D721Med (cell line): ENCODE results near the gene HTRA3.

Experiments used
- DNase-seq: peaks from one replicate; pipeline ENCODE4 v3.0.0; 2011; ENCODE audit warnings: low spot score; ENCODE audit not compliant: insufficient read length
- FAIRE-seq: peaks from 2 replicates; lab custom pipeline; 2011; peaks lifted over from hg19 to GRCh38; lab: Jason Lieb, UNC
- TF ChIP-seq, protein P1 (sequence below): IDR thresholded peaks from 2 replicates; pipeline ENCODE4 v1.5.1; 2012; ENCODE audit warnings: mild to moderate bottlenecking, control low read depth; ENCODE audit not compliant: insufficient read depth; ENCODE audit errors: missing control alignments

HTRA3 gene

GRCh38 chr4:8353158-8353669 lies 83.7 kb downstream of the HTRA3 start:
- DNase-seq (no peak), FAIRE-seq (no peak)
- TF ChIP-seq, protein P1, sequence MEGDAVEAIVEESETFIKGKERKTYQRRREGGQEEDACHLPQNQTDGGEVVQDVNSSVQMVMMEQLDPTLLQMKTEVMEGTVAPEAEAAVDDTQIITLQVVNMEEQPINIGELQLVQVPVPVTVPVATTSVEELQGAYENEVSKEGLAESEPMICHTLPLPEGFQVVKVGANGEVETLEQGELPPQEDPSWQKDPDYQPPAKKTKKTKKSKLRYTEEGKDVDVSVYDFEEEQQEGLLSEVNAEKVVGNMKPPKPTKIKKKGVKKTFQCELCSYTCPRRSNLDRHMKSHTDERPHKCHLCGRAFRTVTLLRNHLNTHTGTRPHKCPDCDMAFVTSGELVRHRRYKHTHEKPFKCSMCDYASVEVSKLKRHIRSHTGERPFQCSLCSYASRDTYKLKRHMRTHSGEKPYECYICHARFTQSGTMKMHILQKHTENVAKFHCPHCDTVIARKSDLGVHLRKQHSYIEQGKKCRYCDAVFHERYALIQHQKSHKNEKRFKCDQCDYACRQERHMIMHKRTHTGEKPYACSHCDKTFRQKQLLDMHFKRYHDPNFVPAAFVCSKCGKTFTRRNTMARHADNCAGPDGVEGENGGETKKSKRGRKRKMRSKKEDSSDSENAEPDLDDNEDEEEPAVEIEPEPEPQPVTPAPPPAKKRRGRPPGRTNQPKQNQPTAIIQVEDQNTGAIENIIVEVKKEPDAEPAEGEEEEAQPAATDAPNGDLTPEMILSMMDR: no peak

DNA sequence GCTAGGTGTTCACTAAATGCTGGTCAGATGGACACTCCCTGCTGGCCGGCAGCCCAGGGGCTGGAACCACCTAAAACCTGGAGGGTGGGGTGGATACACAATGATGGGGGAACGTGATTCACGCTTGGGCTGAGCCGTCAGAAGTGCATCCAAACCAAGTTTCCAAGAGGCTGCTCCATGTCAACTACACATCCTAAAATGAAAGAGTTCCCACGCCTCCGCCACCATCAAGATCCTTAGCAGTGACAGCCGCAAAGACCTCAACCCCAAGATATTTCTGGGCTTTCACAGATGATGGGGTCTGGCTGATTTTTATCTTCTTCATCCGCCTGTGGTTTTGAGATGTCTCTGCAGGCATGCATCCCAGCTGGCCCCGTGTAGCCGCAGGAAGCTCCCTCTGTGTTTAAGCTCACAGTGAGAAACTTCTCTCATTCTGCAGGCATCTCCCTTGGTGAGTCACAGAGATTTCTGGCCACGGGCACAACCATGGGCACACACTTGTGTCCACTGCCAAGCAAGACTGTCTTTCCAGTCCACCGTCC lies 84.4 kb downstream of the HTRA3 start:
- TF ChIP-seq, protein P1: no peak
- no peak for FAIRE-seq
- DNase-seq: no peak

DNA sequence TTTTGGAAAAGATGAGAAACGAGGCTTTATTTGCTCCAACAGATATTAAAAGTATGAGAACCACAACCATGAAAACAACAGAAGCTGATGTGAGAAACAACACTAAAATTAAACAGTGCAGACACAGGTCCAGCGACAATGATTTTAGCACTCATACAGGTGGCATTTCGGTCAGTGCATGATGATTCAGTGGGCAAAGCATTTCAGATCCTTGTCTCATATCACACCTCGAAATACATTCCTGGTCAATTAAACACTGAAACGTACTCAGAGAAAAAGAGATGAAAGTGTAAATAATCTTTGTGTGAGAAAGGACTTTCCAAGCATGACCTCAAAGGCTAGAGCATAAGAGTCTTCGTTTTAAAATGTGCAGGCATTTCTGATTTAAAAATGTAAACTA lies 85.8 kb downstream of the HTRA3 start:
- no peak for DNase-seq
- FAIRE-seq: no peak
- TF ChIP-seq, protein P1: no peak

DNA sequence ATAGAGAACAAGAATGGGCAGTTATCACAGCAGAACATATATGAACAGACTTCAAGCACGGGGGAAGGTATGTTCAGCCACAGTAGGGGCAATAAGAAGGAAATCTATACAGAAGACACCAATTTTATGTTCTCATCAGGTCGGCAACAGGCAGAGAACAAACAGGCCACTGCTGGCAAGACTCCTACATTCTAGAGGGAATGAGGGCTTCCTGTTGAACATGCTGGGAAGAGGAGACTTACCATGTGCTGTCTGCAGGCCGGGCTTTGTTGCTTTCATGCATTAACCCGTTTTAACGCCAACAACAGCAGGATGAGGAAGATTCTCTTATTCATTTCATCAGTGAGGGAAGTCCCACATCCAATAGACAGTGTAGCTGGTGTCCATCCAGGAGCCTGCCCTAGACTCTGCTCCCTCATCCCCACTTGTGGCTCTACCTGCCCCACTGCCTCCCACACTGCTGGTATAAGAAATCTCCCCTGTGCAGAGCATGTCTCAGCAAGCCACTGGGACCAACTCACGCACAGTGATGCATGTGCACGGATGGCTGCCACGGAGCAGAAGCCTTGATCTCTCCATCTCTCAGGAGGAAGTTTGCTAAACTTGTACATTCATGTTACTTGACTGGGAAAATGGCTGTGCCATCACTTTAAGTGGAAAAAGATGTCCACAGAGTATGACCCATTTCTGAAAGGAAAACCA lies 86.5 kb downstream of the HTRA3 start:
- DNase-seq (no peak), FAIRE-seq (no peak)
- TF ChIP-seq, protein P1: no peak
